Measurements from ENCODE around the gene MACF1.

- TF ChIP-seq CTCF (conservative IDR thresholded peaks at IDR 0.05 in 1 of 2, IDR thresholded peaks at IDR 0.05 in 1 of 2; ENCODE audit: extremely low read depth in 1 of 2, insufficient read depth in 1 of 2, low read depth in 1 of 2, low read length in 2 of 2) (no peak), EZH2 (IDR thresholded peaks at IDR 0.05; ENCODE audit: borderline replicate concordance, low read length) (no peak)
Measured at GRCh38 chr1:39238476-39238875, 34.0 kb downstream of the MACF1 start.
